Measurements from ENCODE around the gene APBA1. TPM values are rescaled to one million over a fixed set of nuclear protein-coding genes. Genes with fewer than 3 reads are reported as not detected.

The APBA1 gene
- 4.9 and 8.6 TPM in 2 replicates for total RNA-seq

DNA sequence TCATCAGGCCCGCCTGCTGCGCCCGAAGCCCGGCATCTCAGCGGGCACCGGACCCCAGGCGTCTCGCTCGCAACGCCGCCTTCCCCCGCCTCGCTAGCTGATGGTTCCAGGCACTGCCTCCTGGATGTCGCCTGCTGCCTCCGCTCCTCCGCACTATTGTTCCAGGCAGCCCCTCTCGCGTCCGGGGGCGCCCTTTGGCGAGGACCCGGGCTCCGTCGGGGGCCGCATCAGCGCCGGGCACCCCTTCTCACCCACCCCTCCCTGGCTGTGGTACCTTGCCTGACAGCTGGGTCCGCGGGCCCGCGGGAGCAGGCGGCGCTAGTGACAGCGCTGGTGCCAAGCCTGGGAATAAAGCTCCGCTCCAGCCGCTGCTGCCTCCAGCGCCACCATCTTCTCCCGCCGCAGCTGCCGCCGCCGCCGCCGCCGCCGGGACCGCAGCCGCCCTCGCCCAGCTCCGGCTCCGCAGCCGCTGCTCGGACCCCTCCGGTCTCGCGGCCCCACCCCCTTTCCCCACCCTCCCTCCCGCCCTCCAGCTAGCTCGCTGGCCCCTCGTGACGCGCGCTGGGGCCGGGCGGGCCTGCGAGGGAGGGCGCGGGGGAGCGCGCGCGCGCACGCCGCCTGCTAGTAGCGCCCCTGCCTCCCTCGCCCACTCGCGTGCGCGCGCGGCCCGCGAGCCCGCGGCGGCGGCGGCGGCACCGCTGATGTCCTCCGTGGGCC, at the start of gene APBA1:
Gene APBA1 (minus strand): TSS at position 493 of the 717 bp plus-strand sequence.
- peak; percentile 68 for DNase-seq

DNA sequence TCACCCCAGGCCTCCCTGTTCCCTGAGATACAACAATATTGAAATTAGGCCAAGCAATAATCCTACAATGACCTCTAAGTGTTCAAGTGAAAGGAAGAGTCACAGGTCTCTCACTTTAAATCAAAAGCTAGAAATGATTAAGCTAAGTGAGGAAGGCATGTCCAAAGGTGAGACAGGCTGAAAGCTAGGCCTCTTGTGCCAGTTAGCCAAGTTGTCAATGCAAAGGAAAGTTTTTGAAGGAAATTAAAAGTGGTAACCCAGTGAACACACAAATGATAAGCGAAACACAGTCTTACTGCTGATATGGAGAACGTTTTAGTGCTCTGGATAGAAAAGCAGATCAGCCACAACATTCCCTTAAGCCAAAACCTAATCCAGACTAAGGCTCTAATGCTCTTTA, 47.8 kb upstream of the APBA1 start:
- DNase-seq = no peak

DNA sequence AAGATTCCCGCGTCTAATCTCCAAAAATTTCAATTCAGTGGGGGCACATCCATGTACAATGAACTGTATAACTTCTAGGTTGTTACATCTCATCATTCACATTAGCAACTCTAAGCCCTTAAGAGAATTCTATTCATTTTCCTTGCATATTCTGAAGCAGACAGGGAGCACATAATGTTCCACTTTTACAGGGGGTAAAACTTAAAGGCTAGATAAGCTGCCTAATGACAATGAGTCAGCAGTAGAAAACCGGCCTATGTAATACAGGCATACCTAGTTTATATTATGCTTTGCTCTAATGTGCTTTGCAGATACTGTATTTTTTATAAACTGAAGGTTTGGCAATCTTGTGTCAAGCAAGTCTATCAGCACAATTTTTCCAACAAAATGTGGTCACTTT, 47.2 kb upstream of the APBA1 start:
- no peak for DNase-seq

DNA sequence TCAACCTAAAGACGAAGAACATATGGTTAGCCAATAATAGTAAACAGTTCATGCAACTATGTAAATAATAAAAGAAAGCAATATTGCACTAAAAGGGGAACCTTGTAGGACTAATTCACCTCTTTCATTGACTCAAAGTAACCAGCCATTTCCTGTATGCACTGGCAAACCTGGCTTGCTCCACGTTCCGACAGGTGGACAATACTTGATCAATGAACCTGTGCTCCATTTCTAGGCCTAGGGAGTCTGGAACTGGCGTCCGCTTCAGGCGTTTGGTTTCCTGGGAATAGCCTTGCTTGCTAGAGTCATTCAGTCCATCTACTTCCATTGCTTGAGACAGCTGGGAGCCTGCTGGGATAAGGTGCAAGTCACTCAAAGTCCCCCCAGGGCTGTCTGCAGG, 46.0 kb upstream of the APBA1 start:
- DNase-seq = no peak

DNA sequence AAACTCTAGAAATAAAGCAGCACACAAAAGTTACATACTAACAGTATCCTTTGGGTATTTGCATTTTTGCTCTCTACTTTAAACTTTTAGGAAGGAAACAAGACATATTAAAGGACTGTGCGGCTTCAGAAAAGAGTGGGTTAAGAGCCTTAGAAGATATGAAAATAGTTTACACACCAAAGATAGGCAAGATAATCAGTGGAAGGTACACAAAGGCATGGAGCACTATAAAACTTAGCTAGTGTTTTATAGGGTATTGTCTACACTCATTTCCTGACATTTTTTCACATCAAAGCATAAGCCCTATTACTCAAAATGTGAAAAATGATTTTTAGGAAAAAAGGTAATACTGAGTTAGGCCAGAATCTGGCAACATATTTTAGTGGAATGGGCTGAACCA, 43.7 kb upstream of the APBA1 start:
- DNase-seq = no peak

DNA sequence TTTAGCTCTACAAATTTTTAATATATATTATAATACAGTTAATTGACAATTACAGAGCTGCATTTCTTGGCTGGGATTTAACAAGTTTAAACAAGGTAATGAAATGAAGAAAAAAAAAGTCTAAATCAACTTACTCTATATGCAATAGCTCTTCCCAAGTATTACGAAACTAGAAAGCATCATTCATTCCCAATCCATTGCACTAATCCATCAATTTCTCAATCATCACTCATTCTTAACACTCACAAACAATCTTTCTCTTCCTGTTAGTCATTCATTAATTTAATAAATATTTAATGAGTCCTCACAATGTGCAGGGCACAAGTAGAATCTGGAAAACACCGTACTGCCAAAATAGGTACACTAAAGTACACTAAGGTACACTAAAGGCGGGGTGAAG, 42.9 kb upstream of the APBA1 start:
- DNase-seq = no peak

DNA sequence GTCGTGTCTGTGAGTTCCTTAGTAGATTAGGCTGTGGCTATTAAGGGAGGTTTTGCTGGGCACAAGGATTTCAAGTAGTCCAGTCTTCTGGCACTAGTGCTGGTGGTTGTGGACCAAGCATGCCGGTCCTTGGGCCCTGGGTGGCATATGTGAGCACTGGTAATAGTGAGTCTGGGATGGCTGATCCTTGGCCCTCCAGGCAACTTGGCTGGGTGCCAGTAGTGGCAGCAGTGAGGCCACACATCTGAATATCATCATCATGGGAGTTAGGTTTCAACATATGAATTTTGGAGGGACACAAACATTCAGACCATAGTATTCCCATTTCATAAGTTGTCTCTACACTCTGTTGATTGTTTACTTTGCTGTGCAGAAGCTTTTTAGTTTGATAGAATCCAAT, 25.3 kb upstream of the APBA1 start:
- DNase-seq = no peak

DNA sequence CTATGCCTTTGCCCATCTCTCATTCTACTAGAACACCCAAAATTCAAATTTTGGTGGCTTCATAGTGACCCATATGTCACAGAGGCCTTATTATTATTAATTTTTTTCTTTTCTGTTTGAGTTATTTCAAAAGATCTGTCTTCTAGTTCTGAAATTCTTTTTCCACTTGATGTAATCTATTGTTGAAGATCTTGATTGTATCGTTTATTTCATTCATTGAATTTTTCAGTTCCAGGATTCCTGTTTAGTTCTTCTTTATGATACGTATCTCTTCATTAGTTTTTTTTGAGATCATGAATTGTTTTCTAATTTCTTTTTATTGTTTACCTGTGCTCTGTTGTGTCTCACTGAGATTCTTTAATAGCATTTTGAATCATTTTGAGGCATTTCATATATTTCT, 24.6 kb upstream of the APBA1 start:
- DNase-seq = peak; percentile 24

DNA sequence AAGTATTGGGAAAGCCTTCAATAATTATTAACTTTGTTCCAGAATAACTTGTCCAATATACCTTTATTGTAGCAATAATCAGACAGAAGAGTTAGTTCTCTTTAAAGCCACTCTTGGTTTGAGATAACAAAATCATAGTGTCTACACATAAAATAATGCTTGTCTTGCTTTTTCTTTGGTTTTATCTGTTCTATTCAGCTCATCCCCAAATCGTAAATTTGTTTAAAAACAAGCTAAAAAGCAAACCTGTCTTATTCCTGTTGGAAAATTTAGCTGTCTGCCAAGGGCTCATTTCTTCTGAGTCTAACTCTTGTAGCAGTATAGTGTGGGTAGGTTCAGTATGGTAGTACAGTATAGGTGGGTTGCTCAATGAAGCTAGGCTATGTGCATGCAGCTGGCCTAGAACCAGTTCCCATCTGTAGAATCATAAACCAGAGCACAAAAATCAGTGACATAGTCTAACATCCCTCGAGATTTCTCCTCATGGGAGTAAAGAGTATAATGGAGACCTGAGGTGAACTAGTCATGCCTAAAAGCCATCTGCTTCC, 17.9 kb upstream of the APBA1 start:
- no peak for DNase-seq

DNA sequence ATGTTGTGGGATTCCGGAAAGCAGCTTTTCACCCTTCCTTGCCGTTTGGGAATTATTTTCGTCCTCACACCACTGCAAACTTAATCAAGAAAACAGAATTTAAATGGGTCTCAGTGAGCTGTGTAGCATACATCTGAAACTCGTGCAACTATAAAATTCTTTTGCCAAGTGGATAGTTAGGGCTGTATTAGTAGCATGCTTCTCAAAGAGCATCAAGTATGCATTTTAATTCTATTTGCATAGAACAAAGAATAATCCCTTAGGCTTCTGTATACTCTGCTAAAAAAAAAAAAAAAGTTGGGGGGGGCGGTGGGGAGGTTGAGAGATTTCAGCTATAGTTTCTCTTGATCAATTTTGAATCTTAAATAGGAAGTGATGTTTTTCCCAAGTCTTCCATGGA, 11.8 kb upstream of the APBA1 start:
- no peak for DNase-seq

DNA sequence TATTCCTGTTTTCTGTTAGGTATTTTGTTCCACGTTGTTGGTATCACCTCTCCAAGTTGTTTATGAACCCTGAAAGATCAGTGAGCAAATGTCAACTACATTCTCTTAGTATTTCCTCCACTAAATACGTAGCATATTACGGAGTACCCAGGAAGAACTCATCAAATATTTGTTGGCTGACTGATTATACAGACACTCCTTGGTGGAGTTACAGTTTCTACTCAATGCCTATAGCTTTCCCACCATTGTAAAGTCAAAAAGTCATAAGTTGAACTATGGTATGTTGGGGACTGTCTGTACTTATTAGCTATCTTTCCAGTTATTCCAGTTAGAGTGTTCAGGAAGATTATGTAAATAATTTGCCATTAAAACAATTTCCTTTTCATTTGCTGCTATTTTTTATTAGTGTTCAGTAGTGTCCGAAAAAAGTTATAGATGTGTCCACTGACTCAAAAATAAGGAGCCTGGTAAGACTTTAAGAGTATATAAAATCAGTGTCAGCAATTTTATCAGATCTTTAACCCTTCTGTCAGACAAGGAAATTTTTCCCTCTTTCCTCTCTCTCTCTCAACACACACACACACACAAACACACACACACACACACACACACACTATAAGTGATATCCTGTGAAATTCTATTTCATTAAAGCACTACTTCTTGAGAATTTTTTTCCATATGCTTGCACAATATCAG, 6.8 kb upstream of the APBA1 start:
- no peak for DNase-seq

DNA sequence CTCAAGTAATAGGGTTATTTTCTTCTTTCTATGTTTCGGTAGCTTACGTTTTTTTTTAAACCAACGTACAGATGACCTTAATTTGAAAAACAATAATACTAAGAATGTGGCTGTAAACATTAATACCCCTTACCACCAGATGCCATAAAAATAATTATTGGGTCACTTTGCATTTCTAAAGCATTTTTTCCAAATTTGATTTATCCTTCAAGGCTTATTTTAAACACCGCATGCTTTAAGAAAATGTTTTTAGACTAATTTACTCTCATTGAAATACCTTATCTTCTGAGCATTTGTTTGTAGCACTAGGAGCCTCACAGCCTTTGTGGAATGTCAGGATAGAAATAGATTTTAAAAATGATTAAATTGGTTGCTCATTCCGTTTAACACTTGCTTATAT, 5.8 kb upstream of the APBA1 start:
- DNase-seq = no peak

DNA sequence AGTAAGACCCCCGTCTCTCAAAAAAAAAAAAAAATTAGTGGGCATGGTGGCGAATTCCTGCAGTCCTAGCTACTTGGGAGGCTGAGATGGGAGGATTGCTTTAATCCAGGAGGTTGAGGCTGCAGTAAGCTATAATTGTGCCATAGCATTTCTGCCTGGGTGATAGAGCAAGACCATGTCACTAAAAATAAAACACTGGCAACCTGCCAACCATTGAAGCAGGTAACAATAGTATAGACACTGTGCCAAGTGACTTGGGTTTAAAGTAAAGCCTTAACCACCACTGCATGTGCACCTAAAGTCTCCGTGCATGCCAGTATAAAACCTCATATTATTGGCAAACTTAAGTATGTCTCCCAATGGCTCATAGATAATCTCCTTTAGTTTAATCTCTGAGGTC, 3.4 kb upstream of the APBA1 start:
- DNase-seq = peak; percentile 74

DNA sequence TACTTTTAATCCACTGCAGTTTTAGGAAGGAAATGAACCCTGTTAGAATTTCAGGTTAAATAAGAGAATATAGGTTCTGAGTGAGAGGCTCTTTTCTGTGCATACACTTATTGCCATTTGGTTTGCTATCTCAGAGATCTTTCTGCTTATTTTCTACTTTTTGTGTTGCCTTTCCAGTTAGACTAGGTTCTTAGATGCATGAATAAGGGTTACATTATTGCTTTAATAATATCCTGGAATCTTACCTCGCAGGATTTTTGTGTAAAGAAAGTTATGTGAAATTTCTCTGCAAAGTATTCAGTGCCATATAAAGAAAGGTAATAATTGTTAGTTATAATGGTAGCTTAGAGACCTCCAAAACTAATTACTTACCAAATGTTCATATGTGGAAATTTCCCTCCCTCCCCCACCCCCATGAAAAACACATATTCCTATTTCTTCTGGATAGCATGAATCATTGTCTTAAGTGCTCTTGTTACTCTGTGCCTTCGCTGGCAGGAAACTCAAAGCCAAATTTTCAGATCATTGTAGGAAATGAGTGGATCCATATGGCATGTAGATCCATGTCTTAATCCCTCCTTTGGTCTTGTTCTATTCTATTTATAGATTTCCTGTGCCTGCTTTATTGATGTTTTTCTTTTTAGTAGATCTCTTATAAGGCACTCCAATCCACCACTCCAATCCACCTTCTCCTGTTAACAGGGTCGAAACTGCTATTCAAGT, 2.7 kb upstream of the APBA1 start:
- peak; percentile 83 for DNase-seq

DNA sequence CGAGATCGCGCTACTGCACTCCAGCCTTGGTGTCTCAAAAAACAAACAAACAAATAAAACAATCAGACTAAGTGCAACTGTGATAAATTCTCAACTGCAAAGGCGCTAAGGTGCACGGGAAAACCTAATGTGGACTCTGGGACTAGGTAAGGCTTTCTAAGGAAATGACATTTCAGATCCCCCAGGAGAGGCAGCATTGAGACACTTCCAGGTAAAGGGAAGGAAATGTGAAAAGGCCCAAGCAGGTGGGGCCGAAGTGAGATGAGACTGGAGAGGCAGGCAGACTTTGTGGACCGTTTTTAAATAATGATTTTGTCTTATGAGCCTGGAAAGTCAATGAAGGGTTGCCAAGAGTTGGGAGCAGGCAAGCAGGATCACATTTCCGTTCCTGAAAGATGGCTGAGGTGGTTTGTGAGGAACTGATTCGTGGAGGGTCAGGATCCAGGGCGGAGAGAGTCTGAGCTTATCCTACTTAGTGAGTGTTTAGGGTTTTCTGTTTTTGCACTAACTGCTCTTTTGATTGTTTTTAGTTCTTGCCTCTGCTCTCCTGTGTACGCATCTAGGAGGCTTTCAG, 2.0 kb upstream of the APBA1 start:
- peak; percentile 17 for DNase-seq

DNA sequence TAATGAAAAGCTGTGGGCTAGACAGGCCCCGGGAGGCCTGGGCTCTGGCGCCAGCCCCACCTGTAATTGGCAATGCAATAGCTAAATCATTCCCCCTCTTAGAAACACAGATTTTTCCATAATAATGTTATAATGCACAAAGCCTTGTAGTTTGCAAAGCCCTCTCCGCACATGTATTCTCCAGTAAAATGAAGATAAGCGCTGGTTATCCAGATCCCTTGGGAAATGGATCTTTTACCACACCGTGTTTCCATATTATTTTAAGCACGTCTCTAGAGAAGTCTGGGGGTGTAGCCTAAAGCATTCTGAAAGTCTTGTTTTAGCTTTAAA, 1.1 kb upstream of the APBA1 start:
- no peak for DNase-seq

DNA sequence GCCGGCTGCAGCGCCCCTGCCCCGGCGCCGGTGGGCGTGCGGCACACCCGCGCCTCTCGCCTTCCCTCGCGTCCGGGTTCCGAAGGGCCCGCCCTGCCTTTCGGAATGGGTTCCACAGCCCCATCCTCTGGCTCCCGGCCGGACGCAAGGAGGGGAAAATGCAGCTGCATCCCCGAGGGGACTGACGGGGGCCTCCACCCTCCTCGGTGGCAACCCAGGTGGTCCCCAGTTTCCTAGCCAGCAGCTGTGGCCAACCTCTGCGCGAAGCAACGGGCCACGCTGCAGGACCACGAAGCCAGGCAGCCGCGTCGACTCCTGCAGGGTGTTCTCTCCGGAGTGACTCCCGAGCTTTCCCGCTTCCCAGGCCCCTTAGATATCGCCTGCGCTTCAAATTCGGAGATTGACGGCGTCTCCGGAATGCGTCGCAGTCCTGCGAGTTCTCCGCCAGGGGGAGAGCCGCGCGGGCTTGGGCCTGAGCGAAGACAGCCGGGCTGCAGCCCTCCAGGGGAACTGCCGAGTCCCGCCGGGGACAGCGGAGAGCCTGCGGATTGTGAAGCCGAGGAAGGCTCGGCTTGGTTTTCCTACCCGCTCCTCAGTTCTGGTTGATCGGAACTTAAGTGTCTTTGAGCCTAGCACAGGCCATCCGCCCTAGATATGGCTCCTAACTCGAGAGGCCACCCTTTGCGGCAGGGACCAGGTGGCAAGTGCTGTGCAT, 582 bp upstream of the APBA1 start:
- DNase-seq = peak; percentile 94

DNA sequence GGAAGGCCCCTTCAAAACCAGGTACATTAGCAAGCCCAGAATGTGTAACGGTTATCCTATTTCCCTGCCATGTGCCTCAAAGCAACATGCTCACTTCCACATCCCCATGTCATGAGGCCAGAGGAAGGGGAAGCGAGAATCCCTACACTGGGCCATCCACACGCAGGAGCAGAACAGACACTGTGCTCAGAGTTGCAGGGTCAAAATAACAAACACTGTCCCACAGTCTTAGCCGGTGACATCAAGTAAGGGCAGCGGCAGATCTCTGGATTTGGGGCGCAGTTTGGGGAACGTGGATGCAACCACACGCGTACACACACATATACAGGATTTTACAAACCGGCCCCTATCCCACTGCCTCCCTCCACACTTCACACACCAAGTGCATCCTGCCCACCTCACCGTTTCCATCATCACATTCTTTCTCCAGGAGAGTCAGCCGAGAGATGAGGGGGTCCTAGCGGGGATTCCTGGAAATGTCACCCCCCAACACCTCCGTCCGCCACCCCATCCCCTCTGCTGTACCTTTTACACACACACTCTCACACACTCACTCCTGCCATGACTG, 776 bp downstream of the APBA1 start:
- peak; percentile 17 for DNase-seq

DNA sequence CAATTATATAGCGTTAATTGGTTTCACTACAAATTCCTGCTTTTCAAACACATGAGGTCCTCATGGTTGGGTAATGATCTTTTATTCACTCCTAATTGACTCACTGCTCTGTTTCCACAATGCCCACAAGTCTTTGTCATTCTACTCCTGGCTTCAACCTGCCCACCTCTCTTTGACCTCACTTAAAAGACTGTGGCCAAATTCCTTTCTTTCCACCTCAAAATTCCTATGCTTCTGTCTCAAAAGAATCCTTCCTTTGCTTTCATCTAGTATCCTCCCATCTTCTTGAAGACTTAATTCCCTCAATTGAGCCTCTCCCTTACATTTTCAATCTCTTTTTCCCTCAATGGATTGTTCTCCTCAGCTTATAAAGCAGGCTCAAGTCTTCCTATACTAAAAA, 4.9 kb downstream of the APBA1 start:
- no peak for DNase-seq

DNA sequence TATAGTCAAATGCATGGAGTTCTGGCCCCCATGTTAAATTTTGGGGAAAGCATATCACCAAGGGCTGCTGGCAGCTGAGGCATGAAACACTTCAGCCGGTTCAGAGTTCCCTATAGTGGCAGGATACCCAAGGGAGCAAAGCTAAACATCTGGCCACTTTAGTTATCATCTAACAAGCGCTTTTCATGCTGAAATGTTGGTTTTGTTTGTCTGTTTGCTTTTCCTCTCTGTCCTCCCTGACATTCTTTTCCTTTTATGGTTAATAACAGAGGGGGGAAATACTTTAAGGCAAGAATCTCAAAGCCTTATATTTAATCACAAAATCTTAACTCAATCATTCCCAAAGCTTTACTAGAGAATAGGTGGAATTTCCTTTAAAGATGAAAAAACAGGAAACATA, 11.9 kb downstream of the APBA1 start:
- DNase-seq = no peak

DNA sequence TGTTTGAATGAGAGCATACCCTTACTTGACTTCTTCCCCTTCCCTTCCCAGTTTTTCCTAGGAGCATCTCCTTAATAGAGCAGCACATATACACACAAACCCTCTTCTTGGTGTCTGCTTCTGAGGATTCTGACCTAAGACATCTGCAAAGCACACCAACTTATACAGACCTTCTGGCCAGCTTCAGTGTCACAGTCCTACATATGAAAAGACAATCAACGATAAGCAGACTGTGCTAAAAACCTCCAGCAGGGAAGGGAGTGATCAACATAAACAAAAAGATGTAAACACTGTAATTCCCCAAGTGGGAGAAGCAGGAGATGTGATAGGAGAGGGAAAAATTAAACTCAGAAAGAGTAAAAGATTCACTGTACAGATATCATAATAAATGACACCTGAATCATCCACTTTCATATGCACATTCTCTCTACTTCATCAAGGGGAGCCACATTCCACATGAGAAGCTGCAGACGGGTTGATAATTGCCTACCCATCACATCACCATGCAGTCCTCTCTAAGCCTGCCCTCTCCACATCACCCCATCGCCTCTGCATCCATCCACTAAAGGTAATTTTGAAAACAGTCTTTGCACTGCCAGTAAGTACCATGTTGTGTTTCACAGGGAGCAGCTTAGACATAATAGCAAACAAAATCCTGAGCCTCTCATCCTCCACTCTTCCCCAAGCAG, 13.0 kb downstream of the APBA1 start:
- no peak for DNase-seq

DNA sequence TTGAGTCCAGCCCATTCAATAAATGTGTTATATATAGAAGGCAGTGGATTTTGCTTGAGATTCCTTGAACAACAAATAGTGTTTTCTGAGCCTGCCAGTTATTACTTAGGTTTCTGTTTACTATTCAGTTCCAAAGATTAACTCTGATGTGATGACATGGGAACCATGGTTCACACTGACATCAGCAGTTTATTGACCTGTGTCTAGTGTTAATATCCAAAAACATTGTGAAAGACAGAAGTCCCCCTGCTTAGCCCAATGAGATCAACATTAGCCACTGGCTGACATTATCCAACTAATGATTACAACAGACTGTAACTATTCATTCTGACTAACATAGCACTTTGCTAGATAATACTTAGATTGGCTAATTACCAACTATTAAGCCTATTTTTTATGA, 14.9 kb downstream of the APBA1 start:
- DNase-seq = no peak

Measured in dermis blood vessel endothelial cell (primary cell).